ENCODE results near the gene RAB3A. TPM values are rescaled to one million over a fixed set of nuclear protein-coding genes. Genes with fewer than 3 reads are reported as not detected.

RAB3A gene
- total RNA-seq, 3 donors from 2014 or later (not counting 1 experiment from before 2014, with no cell fraction given) = 5.2 to 7.8 (median 7.6) TPM

- intact Hi-C loops (cut with micrococcal nuclease) = no loop called here
- Histone ChIP-seq H3K4me1 (ENCODE audit: control insufficient read depth, insufficient read depth, low read length) (peaks cover 65% of the 10 kb centered on the region), H3K4me3 (ENCODE audit: low read length) (no peak overlapping the region), H3K27ac (ENCODE audit: low read length) (peak overlapping the region; percentile 91), H3K36me3 (ENCODE audit: control insufficient read depth, insufficient read depth, low read length) (peaks cover 21% of the 10 kb centered on the region), H3K27me3 (ENCODE audit: control insufficient read depth, insufficient read depth, low read length) (no peaks in the 10 kb centered on the region), H3K9me3 (ENCODE audit: control insufficient read depth, insufficient read depth, low read length) (no peaks in the 10 kb centered on the region)
- ATAC-seq (no peak), DNase-seq (peak in 1 of 2 donors; percentile 14)
- Mint-ChIP-seq H3K4me1 (peaks cover 47 to 73% of the 10 kb centered on the region in 2 donors), H3K4me3 (peak overlapping the region; percentile 95), H3K9me3 (no peaks in the 10 kb centered on the region), H3K36me3 (peaks cover 8% of the 10 kb centered on the region), H3K27ac (peak overlapping the region; percentile 89 to 97), H3K27me3 (ENCODE audit: low read depth in 2 of 2) (peaks cover 0 to 2% of the 10 kb centered on the region in 2 donors)
- WGBS (ENCODE audit: insufficient coverage) = 92% methylated on average over 18 of the region's 18 CpGs
- TF ChIP-seq CTCF (IDR thresholded peaks at IDR 0.05) = no peak
Observed at GRCh38 chr19:18150776-18151624, 52.8 kb downstream of the RAB3A start.

- H3K27ac ChIP-seq (ENCODE audit: low read length) = peak overlapping the region; percentile 36
- WGBS (ENCODE audit: insufficient coverage) = 51% methylated on average over 16 of the region's 16 CpGs
- H3K27ac Mint-ChIP-seq = peak overlapping the region; percentile 80 to 84
Observed at GRCh38 chr19:18149596-18149975, 54.3 kb downstream of the RAB3A start.

GRCh38 chr19:18147396-18147795 lies 56.4 kb downstream of the RAB3A start:
- Mint-ChIP-seq H3K9me3 (no peaks in the 10 kb centered on the region), H3K4me3 (no peak overlapping the region), H3K27me3 (ENCODE audit: low read depth in 2 of 2) (no peaks in the 10 kb centered on the region), H3K27ac (peak overlapping the region in 1 of 2 donors; percentile 64), H3K36me3 (peaks cover 8% of the 10 kb centered on the region), H3K4me1 (peaks cover 34 to 66% of the 10 kb centered on the region in 2 donors)
- Histone ChIP-seq H3K27me3 (ENCODE audit: control insufficient read depth, insufficient read depth, low read length) (no peaks in the 10 kb centered on the region), H3K9me3 (ENCODE audit: control insufficient read depth, insufficient read depth, low read length) (no peaks in the 10 kb centered on the region), H3K4me1 (ENCODE audit: control insufficient read depth, insufficient read depth, low read length) (peaks cover 51% of the 10 kb centered on the region), H3K4me3 (ENCODE audit: low read length) (no peak overlapping the region), H3K36me3 (ENCODE audit: control insufficient read depth, insufficient read depth, low read length) (peaks cover 57% of the 10 kb centered on the region), H3K27ac (ENCODE audit: low read length) (no peak overlapping the region)
- 93% methylated on average over 13 of the region's 13 CpGs for WGBS (ENCODE audit: insufficient coverage)
- ATAC-seq (no peak), DNase-seq (no peak)
- intact Hi-C loops (cut with micrococcal nuclease) = no loop called here
- no peak for TF ChIP-seq CTCF (IDR thresholded peaks at IDR 0.05)

More at GRCh38 chr19:18149596-18149975, 54.3 kb downstream of the RAB3A start:
- no peaks in the 10 kb centered on the region for H3K27me3 ChIP-seq (ENCODE audit: control insufficient read depth, insufficient read depth, low read length)
- ATAC-seq (no peak), DNase-seq (no peak)
- Mint-ChIP-seq H3K36me3 (peaks cover 8% of the 10 kb centered on the region), H3K27me3 (ENCODE audit: low read depth in 2 of 2) (peaks cover 0 to 2% of the 10 kb centered on the region in 2 donors), H3K4me3 (peak overlapping the region; percentile 79), H3K9me3 (no peaks in the 10 kb centered on the region), H3K4me1 (peaks cover 47 to 73% of the 10 kb centered on the region in 2 donors)
- H3K4me1 ChIP-seq (ENCODE audit: control insufficient read depth, insufficient read depth, low read length) = peaks cover 65% of the 10 kb centered on the region
- peak overlapping the region; percentile 12 for H3K4me3 ChIP-seq (ENCODE audit: low read length)
- intact Hi-C loops (cut with micrococcal nuclease) = no loop called here
- H3K9me3 ChIP-seq (ENCODE audit: control insufficient read depth, insufficient read depth, low read length) = no peaks in the 10 kb centered on the region
- TF ChIP-seq CTCF (IDR thresholded peaks at IDR 0.05) = no peak
- peaks cover 35% of the 10 kb centered on the region for H3K36me3 ChIP-seq (ENCODE audit: control insufficient read depth, insufficient read depth, low read length)

Other genes starting within 250 kb of the RAB3A start
- gene KCNN1, start 236.9 kb downstream of the RAB3A start, total RNA-seq = not detected
- gene ARRDC2, start 195.9 kb downstream of the RAB3A start, total RNA-seq = 100 to 1,000 TPM; 110 to 131 (median 121) TPM
- 100 to 1,000 TPM in 1 of 3 donors, 10 to 100 TPM in 2; 90.1 to 105 (median 95.7) TPM for gene IL12RB1, start 117.1 kb downstream of the RAB3A start, total RNA-seq
- gene MAST3, start 106.3 kb downstream of the RAB3A start, total RNA-seq = 100 to 1,000 TPM in 2 of 3 donors, 10 to 100 TPM in 1; 84.5 to 101 (median 101) TPM
- gene PIK3R2, start 50.9 kb downstream of the RAB3A start, total RNA-seq = 10 to 100 TPM; 12.3 to 26.4 (median 16.0) TPM
- 100 to 1,000 TPM in 1 of 3 donors, 10 to 100 TPM in 2; 38.2 to 109 (median 89.5) TPM for gene IFI30, start 30.2 kb downstream of the RAB3A start, total RNA-seq
- 1 to 10 TPM; 4.1 to 5.6 (median 4.5) TPM for gene MPV17L2, start 10.8 kb downstream of the RAB3A start, total RNA-seq
- gene PDE4C, start 22.4 kb upstream of the RAB3A start, total RNA-seq = not detected
- 10 to 100 TPM; 13.7 to 19.4 (median 15.6) TPM for gene IQCN, start 70.4 kb upstream of the RAB3A start, total RNA-seq
- gene JUND, start 77.6 kb upstream of the RAB3A start, total RNA-seq = 1,000 to 10,000 TPM; 1,182 to 2,122 (median 1,520) TPM
- 10 to 100 TPM; 42.4 to 60.8 (median 44.8) TPM for gene LSM4, start 119.0 kb upstream of the RAB3A start, total RNA-seq
- gene PGPEP1, start 136.6 kb upstream of the RAB3A start, total RNA-seq = 10 to 100 TPM; 69.1 to 73.3 (median 71.0) TPM
- gene GDF15, start 182.1 kb upstream of the RAB3A start, total RNA-seq = 1 to 10 TPM in 1 of 3 donors, under 1 TPM in 1, not detected in 1; 0.85 to 1.5 TPM
- 10 to 100 TPM in 2 of 3 donors, 1 to 10 TPM in 1; 3.9 to 28.2 (median 12.0) TPM for gene LRRC25, start 193.6 kb upstream of the RAB3A start, total RNA-seq
- gene SSBP4, start 215.4 kb upstream of the RAB3A start, total RNA-seq = 100 to 1,000 TPM; 137 to 169 (median 158) TPM
- 10 to 100 TPM; 39.7 to 53.6 (median 40.1) TPM for gene ISYNA1, start 234.1 kb upstream of the RAB3A start, total RNA-seq